SK-N-SH (cell line): ENCODE results near the gene SNIP1. TPM values are rescaled to one million over a fixed set of nuclear protein-coding genes. Genes with fewer than 3 reads are reported as not detected.
"Not testable (repeated sequence)": the region's sequence is repeated elsewhere in the genome, so short reads cannot be mapped to it uniquely, and the experiment has no call there.

ENCODE experiments used
- CTCF ChIA-PET: fragments of 300-600, 350-600 bp; formaldehyde crosslinking; extraction: SDS; loops from one replicate; lab custom pipeline; 2021; lab: Yijun Ruan, JAX
- POLR2A ChIA-PET: fragments of 350-600 bp; sonication (Branson Sonifier 250); formaldehyde crosslinking; extraction: SDS; loops from one replicate; lab custom pipeline; 2020; ENCODE audit warnings: antibody characterized with exemption, inconsistent platforms; lab: Yijun Ruan, JAX
- DNase-seq: peaks from one replicate; pipeline ENCODE4 v3.0.0; 2012
- H2AFZ ChIP-seq: fragments of 200-600 bp; sonication (generic); 2 replicates; pipeline ENCODE4 v1.8.1; 2016; ENCODE audit warnings: antibody characterized with exemption, mild to moderate bottlenecking, low read depth
- H3F3A ChIP-seq: fragments of 200-600 bp; sonication (generic); replicated peaks from 2 replicates; pipeline ENCODE3; 2016; ENCODE audit warnings: antibody characterized with exemption, mild to moderate bottlenecking; ENCODE audit not compliant: insufficient read depth
- H3K27ac ChIP-seq, 2 experiments: fragments of 200-500 bp in 1 of 2; fragments of 200-600 bp in 1 of 2; sonication (Bioruptor generic) in 1 of 2; sonication (generic), shearing (Covaris generic) in 1 of 2; 2 replicates each; pipeline versions ENCODE4 v1.5.1 to v1.6.1; 2014 to 2016; ENCODE audit warnings: low read depth in 2 of 2, inconsistent platforms in 1 of 2, low read length in 1 of 2, mild to moderate bottlenecking in 1 of 2, mixed read lengths in 1 of 2
- H3K27me3 ChIP-seq: fragments of 200-600 bp; sonication (generic), shearing (Covaris generic); 2 replicates; pipeline ENCODE4 v1.6.1; 2016; ENCODE audit warnings: mixed run types; ENCODE audit not compliant: insufficient read depth
- H3K36me3 ChIP-seq, 2 experiments: fragments of 200-500 bp in 1 of 2; fragments of 200-600 bp in 1 of 2; sonication (Bioruptor generic) in 1 of 2; sonication (generic) in 1 of 2; replicated peaks in 1 of 2; 2 replicates each; pipeline versions ENCODE3 to v1.5.1; 2014 to 2016; ENCODE audit warnings: low read length in 1 of 2, mild to moderate bottlenecking in 1 of 2; ENCODE audit not compliant: insufficient read depth in 2 of 2, control insufficient read depth in 1 of 2
- H3K4me1 ChIP-seq, 2 experiments: fragments of 200-500 bp in 1 of 2; fragments of 200-600 bp in 1 of 2; sonication (Bioruptor generic) in 1 of 2; sonication (generic), shearing (Covaris generic) in 1 of 2; 2 replicates each; pipeline versions ENCODE4 v1.5.1 to v1.6.1; 2014 to 2016; ENCODE audit warnings: low read depth in 1 of 2, low read length in 1 of 2, mixed run types in 1 of 2; ENCODE audit not compliant: insufficient read depth in 2 of 2, control insufficient read depth in 1 of 2
- H3K4me2 ChIP-seq: fragments of 200-600 bp; sonication (generic), shearing (Covaris generic); 2 replicates; pipeline ENCODE4 v1.6.1; 2017; ENCODE audit warnings: mixed run types
- H3K4me3 ChIP-seq, 2 experiments: fragments of 200-500 bp in 1 of 2; fragments of 200-600 bp in 1 of 2; sonication (Bioruptor generic) in 1 of 2; sonication (generic), shearing (Covaris generic) in 1 of 2; 2 replicates each; pipeline versions ENCODE4 v1.5.1 to v1.8.1; 2014 to 2016; ENCODE audit warnings: low read depth in 2 of 2, inconsistent platforms in 1 of 2, low read length in 1 of 2, mild to moderate bottlenecking in 1 of 2, mixed read lengths in 1 of 2, moderate library complexity in 1 of 2
- H3K79me2 ChIP-seq: fragments of 200-600 bp; sonication (generic); 2 replicates; pipeline ENCODE4 v1.8.1; 2017; ENCODE audit warnings: mild to moderate bottlenecking; ENCODE audit not compliant: insufficient read depth
- H3K9ac ChIP-seq: fragments of 200-600 bp; sonication (generic); 2 replicates; pipeline ENCODE4 v1.6.1; 2017; ENCODE audit warnings: mixed run types
- H3K9me2 ChIP-seq: fragments of 200-600 bp; sonication (generic); 2 replicates; pipeline ENCODE4 v1.6.1; 2017; ENCODE audit warnings: mixed run types
- H3K9me3 ChIP-seq: fragments of 200-600 bp; sonication (generic); 2 replicates; pipeline ENCODE4 v1.6.1; 2017; ENCODE audit warnings: mixed run types, mild to moderate bottlenecking, moderate library complexity
- H4K20me1 ChIP-seq: fragments of 200-600 bp; sonication (generic); 2 replicates; pipeline ENCODE4 v1.6.1; 2017; ENCODE audit warnings: mild to moderate bottlenecking, mixed run types; ENCODE audit not compliant: insufficient read depth
- CHD2 ChIP-seq: fragments of 150-350 bp; IDR thresholded peaks from 2 replicates; pipeline ENCODE4 v1.6.1; 2018; ENCODE audit warnings: low read length; ENCODE audit not compliant: partially characterized antibody
- EZH2phosphoT487 ChIP-seq: fragments of 200-600 bp; sonication (generic); IDR thresholded peaks from 2 replicates; pipeline ENCODE4 v1.6.1; 2017; ENCODE audit warnings: low read depth, mixed run types, mild to moderate bottlenecking, antibody characterized with exemption, moderate library complexity, borderline replicate concordance
- FOSL2 ChIP-seq: IDR thresholded peaks from 2 replicates; pipeline ENCODE4 v1.4.0; 2012; ENCODE audit warnings: low read depth, mild to moderate bottlenecking, moderate library complexity, borderline replicate concordance
- FOXJ3 ChIP-seq: sonication (generic); formaldehyde crosslinking; IDR thresholded peaks from 2 replicates; pipeline ENCODE4 v1.5.1; 2020; ENCODE audit warnings: mild to moderate bottlenecking, missing genetic modification reagents
- JUND ChIP-seq: IDR thresholded peaks from 2 replicates; pipeline ENCODE4 v1.4.0; 2012
- MEF2A ChIP-seq: IDR thresholded peaks from 2 replicates; pipeline ENCODE4 v1.4.0; 2012; ENCODE audit warnings: low read depth, borderline replicate concordance
- POLR2AphosphoS5 ChIP-seq: IDR thresholded peaks from 2 replicates; pipeline ENCODE4 v1.6.1; 2012; ENCODE audit warnings: low read depth, low read length
- RAD21 ChIP-seq: IDR thresholded peaks from 2 replicates; pipeline ENCODE4 v1.6.1; 2012; ENCODE audit warnings: mild to moderate bottlenecking, low read length
- RFX5 ChIP-seq: IDR thresholded peaks from 2 replicates; pipeline ENCODE4 v1.6.1; 2012; ENCODE audit warnings: mild to moderate bottlenecking, improper control_type of control experiment, low read length
- SMC3 ChIP-seq: IDR thresholded peaks from 2 replicates; pipeline ENCODE4 v1.6.1; 2012; ENCODE audit warnings: low read depth, low read length, improper control_type of control experiment
- TAF1 ChIP-seq: IDR thresholded peaks from 2 replicates; pipeline ENCODE4 v1.6.1; 2012; ENCODE audit warnings: low read depth, mild to moderate bottlenecking, low read length, moderate library complexity, borderline replicate concordance
- WGBS: methylation state at CpG from one replicate; pipeline ENCODE4 v1.1.6; 2017; ENCODE audit warnings: low lambda C conversion rate; 5-methylcytosine and 5-hydroxymethylcytosine counted together
- polyA plus RNA-seq, 3 experiments: library from polyadenylated mRNA; depleted of rRNA; stranded (reverse); fragments of >200 nt; gene quantifications; 2 replicates each; pipeline ENCODE4 v1.2.3, GENCODE V29; 2012
- TF ChIP-seq, protein P1 (sequence below): fragments of 150-350 bp; IDR thresholded peaks from 2 replicates; pipeline ENCODE4 v1.6.1; 2017; ENCODE audit warnings: antibody characterized with exemption, low read length, low read depth, borderline replicate concordance

The SNIP1 gene
- polyA plus RNA-seq, 1 of the 3 experiments (the other 2 are of a cell fraction): 10.2 TPM

DNA sequence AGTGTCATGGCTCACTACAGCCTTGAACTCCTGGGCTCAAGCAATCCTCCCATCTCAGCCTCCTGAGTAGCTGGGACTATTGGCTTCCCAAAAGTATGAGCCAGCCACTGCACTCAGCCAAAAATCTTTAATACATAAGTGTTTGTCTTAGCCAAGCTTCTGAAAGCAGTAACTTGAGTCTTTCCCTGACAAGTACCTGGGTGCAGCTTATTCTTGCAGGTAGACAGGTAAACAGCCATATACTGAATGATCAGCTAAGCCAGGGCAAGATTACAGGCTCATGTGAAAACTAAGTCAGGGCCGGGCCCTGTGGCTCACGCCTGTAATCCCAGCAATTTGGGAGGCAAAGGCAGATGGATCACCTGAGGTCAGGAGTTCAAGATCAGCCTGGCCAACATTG lies 47.4 kb downstream of the SNIP1 start (continued):
- no peak for TF ChIP-seq SMC3
- TF ChIP-seq, protein P1, sequence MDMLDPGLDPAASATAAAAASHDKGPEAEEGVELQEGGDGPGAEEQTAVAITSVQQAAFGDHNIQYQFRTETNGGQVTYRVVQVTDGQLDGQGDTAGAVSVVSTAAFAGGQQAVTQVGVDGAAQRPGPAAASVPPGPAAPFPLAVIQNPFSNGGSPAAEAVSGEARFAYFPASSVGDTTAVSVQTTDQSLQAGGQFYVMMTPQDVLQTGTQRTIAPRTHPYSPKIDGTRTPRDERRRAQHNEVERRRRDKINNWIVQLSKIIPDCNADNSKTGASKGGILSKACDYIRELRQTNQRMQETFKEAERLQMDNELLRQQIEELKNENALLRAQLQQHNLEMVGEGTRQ: no peak
- no peak for TF ChIP-seq RAD21
- no peak for TF ChIP-seq MEF2A
- TF ChIP-seq EZH2phosphoT487: no peak
- no peak for TF ChIP-seq FOXJ3 (CRISPR knock-in tag)

DNA sequence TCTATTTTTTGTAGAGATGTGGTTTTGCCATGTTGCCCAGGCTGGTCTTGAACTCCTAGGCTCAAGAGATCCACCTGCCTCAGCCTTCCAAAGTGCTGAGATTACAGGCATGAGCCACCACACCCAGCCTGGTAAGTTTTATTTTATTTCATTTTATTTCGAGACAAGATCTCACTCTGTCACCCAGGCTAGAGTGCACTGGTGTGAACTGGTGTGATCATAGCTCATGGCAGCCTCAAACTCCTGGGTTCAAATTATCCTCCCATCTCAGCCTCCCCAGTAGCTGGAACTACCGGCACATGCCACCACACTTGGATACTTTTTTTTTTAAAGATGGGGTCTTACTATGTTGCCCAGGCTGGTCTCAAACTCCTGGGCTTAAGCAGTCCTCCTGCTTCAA lies 51.3 kb downstream of the SNIP1 start:
- not testable (repeated sequence) for H3K9me3 ChIP-seq, DNase-seq, H3K4me3 ChIP-seq, H4K20me1 ChIP-seq, H2AFZ ChIP-seq, H3K4me2 ChIP-seq, H3K9ac ChIP-seq, H3K27me3 ChIP-seq, H3K9me2 ChIP-seq, H3K27ac ChIP-seq
- peaks cover 19 to 54% of the 10 kb centered on the region in 2 experiments for H3K36me3 ChIP-seq
- H3K4me1 ChIP-seq: peaks cover 9 to 10% of the 10 kb centered on the region in 2 experiments; a peak in 3 of 4 replicates
- ChIA-PET POLR2A (interaction anchor here (0.9 kb wide), 1 partner anchor 12 kb away, joined by 4 read pairs; the partner anchor contains the start of gene MEAF6), CTCF (interaction anchor here (1.2 to 4.2 kb wide), 3 partner anchors 12 to 47 kb away, joined by 3 to 32 read pairs (median 6); no protein-coding TSS in a partner anchor)
- H3F3A ChIP-seq: peaks cover 28% of the 10 kb centered on the region
- WGBS: 90% methylated on average over 2 of the region's 2 CpGs
- peaks cover 41% of the 10 kb centered on the region for H3K79me2 ChIP-seq

DNA sequence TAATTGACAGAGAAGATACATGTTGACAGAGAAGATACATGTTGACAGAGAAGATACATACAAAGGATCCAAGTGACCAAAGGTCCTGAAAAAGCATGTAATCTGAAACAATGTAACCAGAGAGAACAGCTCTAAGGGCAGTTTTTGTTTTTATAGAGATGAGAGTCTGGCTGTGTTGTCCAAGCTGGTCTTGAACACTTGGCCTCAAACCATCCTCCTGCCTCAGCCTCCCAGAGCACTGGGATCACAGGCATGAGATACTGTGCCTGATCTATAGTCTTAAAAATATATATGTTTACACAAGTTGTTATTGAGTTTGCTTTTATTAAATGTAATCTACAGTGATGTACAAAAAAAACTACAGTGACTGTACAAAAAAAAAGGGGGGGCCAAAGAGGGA lies 52.0 kb downstream of the SNIP1 start:
- Histone ChIP-seq H3K27ac (no peak overlapping the region), H2AFZ (no peak overlapping the region), H3K9me2 (no peaks in the 10 kb centered on the region), H3F3A (peaks cover 28% of the 10 kb centered on the region), H3K9me3 (no peaks in the 10 kb centered on the region), H4K20me1 (no peaks in the 10 kb centered on the region), H3K4me2 (no peak overlapping the region), H3K27me3 (no peaks in the 10 kb centered on the region), H3K79me2 (peaks cover 40% of the 10 kb centered on the region), H3K9ac (no peak overlapping the region), H3K36me3 (peaks cover 19 to 47% of the 10 kb centered on the region in 2 experiments), H3K4me1 (peaks cover 9 to 10% of the 10 kb centered on the region in 2 experiments; a peak in 3 of 4 replicates), H3K4me3 (no peak overlapping the region)
- ChIA-PET POLR2A (interaction anchor here (0.6 kb wide), 1 partner anchor 289 kb away, joined by 3 read pairs; no protein-coding TSS in a partner anchor), CTCF (interaction anchor here (1.2 to 4.2 kb wide), 3 partner anchors 13 to 47 kb away, joined by 3 to 32 read pairs (median 6); no protein-coding TSS in a partner anchor)
- DNase-seq: no peak
- TF ChIP-seq POLR2AphosphoS5: no peak
- TF ChIP-seq FOSL2: no peak
- TF ChIP-seq MEF2A: no peak
- TF ChIP-seq JUND: no peak
- TF ChIP-seq TAF1: no peak
- TF ChIP-seq CHD2: no peak
- TF ChIP-seq RFX5: no peak
